Mesodermal cell (in vitro differentiated cells): Measurements from ENCODE around the gene HLA-DRB1.
"Not testable (repeated sequence)": the region's sequence is repeated elsewhere in the genome, so short reads cannot be mapped to it uniquely, and the experiment has no call there.

Experiments used
- H3K27ac ChIP-seq: 2 replicates; pipeline ENCODE4 v1.7.0; 2013; ENCODE audit warnings: mild to moderate bottlenecking, low read depth, low read length, moderate library complexity; ENCODE audit not compliant: severe bottlenecking
- H3K36me3 ChIP-seq: 2 replicates; pipeline ENCODE4 v1.7.1; 2013; ENCODE audit warnings: mild to moderate bottlenecking, low read length, moderate library complexity; ENCODE audit not compliant: control insufficient read depth, insufficient read depth
- H3K4me1 ChIP-seq: one replicate; pipeline ENCODE4 v1.7.1; 2013; ENCODE audit warnings: mild to moderate bottlenecking, low read length; ENCODE audit not compliant: insufficient read depth, control insufficient read depth, poor library complexity, severe bottlenecking
- H3K4me3 ChIP-seq: 2 replicates; pipeline ENCODE4 v1.7.0; 2013; ENCODE audit warnings: low read length, control low read depth, mild to moderate bottlenecking; ENCODE audit not compliant: insufficient read depth, poor library complexity, severe bottlenecking; ENCODE audit errors: extremely low read depth
- H3K9me3 ChIP-seq: 2 replicates; pipeline ENCODE4 v1.7.1; 2013; ENCODE audit warnings: mild to moderate bottlenecking, low read length, moderate library complexity; ENCODE audit not compliant: control insufficient read depth
- WGBS, 2 experiments: methylation state at CpG; one replicate each; pipeline ENCODE4 v1.1.5; 2013; ENCODE audit warnings: missing lambda C conversion rate in 2 of 2; ENCODE audit not compliant: insufficient coverage in 2 of 2; 5-methylcytosine and 5-hydroxymethylcytosine counted together

HLA-DRB1 gene

DNA sequence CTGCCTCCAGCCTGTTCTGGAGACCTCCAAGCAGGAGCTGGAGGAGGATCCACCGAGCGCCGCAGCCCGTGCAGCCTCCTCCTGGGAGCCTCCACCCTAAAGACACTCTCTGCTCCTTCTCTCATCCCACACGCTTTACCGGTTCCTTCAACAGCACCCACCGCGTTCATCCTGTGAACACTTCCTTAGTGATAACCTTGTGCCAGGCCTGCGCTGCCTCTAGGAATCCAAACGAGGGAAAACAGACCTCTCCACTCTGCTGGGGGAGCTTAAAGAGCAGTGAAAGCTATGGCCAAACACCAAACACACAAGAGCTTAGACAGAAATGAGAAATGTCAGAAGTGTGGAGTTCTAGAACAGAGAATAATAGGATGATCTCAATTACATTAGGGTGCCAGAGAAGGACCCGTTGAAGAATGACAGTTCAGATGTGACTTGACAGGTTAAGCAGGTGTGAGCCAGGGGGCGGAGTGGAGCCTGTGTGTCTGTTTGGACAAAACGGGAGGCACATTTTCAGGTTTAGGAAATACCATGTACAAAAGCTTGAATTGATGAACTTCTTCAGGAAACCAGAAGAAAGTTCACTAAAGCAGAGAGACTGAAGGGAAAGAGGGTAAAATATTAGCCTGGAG, 31.1 kb downstream of the HLA-DRB1 start:
- 55 to 71% methylated on average over 5 to 10 of the region's 13 CpGs for WGBS, 2 experiments
- Histone ChIP-seq H3K36me3 (no peaks in the 10 kb centered on the region), H3K27ac (no peak overlapping the region), H3K4me3 (no peak overlapping the region), H3K4me1 (no peaks in the 10 kb centered on the region), H3K9me3 (no peaks in the 10 kb centered on the region)

DNA sequence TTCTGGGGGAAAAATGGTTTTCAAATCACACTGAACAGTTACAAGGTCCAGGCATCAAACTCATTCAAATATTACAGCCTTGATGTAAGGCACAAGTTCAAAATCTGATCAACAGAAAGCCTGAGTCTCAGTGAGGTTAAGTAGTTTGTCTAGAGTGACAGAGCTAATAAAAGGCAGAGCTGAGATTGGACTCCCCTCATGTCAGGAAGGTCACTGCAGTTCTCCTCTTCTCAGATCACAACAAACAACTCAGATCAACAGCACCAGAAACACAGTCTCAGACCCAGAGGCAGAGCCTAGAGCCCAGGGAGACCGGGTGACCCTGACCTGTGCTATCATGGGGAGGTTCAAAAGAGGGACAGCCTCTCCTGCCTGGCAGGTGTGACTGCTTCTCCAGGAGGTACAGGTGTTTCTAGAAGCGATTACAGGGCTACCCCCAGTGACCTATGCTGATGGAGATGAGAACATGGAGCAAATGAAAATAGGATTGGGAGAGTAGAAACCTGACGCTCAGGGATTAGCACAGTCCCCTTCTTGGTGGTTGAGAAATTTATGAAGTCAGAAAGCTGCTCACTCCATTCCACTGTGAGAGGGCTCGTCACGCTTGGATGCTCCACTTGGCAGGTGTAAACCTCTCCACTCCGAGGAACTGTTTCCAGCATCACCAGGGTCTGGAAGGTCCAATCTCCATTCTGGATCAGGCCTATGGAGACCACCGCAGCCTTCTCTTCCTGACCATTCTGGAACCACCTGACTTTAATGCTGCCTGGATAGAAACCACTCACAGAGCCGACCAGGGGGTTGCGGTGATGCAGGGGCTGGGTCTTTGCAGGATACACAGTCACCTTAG, 35.3 kb downstream of the HLA-DRB1 start:
- 85 to 90% methylated on average over 2 to 6 of the region's 9 CpGs for WGBS, 2 experiments
- Histone ChIP-seq H3K4me3 (no peak overlapping the region), H3K9me3 (no peaks in the 10 kb centered on the region), H3K4me1 (no peaks in the 10 kb centered on the region), H3K36me3 (no peaks in the 10 kb centered on the region), H3K27ac (no peak overlapping the region)

DNA sequence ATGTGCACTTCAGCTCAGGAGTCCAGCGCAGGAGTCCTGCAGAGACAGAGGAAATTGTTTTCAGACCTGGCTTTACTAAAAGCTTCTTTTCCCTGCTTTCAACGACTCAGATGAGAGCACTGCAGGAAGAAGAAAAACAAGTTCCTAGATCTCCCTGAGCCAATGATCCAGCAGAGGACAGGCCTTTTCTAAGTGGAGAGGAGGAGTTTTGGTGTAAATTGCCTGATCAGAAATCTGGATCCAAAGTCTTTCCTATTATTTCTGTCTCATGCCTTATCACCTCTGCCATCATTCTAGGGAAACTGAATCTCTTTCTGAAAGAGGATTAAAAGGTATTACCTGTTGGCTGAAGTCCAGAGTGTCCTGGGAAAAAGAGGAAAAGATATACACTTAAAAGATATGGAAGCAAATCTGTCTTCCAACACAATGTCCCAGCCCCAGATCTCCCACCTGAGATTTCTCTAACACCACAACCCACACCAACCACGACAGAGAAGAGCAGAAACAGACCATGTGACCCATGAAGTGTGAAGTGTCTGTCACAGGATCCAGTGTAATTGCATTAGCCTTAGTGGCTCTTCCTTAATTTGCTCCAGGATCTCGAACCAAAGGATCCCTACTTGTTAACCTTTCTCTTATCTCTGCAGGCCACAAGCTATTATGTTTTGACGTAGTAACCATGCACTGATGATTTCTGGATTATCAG, 36.5 kb downstream of the HLA-DRB1 start:
- no peaks in the 10 kb centered on the region for H3K4me1 ChIP-seq
- 45 to 58% methylated on average over 2 to 3 of the region's 5 CpGs for WGBS, 2 experiments
- H3K36me3 ChIP-seq: no peaks in the 10 kb centered on the region
- no peak overlapping the region for H3K4me3 ChIP-seq
- no peak overlapping the region for H3K27ac ChIP-seq
- no peaks in the 10 kb centered on the region for H3K9me3 ChIP-seq

DNA sequence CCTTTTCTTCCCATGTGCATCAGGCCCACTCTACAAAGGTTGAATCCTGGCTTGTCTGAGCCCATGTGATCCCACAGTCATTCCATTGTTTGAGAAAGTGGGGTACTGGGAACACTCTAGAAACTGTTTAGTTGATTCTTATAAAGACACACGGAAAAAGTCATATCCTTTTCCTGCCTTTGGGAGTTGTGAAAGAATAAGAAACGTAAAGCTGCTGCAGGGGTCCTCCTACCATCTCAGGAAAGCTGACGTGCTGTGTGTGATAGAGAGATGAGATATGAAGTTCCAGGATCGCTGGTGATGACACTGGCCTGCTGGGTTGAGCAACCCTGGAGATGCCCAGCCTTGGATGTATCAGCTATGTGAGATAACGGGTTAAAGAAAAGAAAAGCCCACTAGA, 38.2 kb downstream of the HLA-DRB1 start:
- WGBS, 2 experiments: 67 to 83% methylated on average over 1 to 4 of the region's 5 CpGs
- Histone ChIP-seq H3K4me1 (no peaks in the 10 kb centered on the region), H3K27ac (no peak overlapping the region), H3K4me3 (no peak overlapping the region), H3K9me3 (no peaks in the 10 kb centered on the region), H3K36me3 (no peaks in the 10 kb centered on the region)

DNA sequence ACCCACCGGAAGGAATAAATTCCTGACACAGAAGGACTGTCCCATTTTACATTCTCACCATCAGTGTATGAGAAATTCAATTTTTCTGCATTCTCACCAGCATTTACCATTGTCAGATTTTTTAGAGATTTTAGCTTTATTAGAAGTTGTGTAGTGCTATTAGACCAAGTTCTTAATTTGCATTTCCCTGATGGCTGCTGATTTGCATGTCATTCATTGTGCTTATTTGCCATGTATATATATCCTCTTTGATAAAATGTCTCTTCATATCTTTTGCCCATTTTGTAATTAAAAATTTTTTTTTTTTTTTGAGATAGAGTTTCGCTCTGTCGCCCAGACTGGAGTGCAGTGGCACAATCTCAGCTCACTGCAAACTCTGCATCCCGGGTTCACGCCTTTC, 49.8 kb downstream of the HLA-DRB1 start:
- no peak overlapping the region for H3K27ac ChIP-seq
- H3K9me3 ChIP-seq: no peaks in the 10 kb centered on the region
- H3K36me3 ChIP-seq: no peaks in the 10 kb centered on the region
- no peak overlapping the region for H3K4me3 ChIP-seq
- WGBS, 2 experiments: 100% methylated on average over 1 to 2 of the region's 5 CpGs
- no peaks in the 10 kb centered on the region for H3K4me1 ChIP-seq

DNA sequence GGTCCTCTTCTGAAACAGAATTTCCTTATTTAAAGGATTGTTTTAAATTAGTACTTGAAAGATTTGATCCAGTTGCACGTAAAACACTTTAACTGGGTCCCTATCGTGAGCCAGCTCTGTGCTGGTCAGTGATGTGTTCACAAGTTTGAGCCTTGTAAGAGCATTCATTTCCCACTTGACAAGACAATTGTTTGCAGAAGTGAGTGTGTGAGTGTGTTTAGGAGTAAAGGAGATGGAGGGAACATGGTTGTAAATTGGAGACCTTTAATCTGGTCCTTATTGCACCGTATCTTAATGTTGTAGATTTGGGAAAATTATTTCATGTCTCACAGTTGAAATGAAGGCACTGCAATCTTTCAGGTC, 59.2 kb downstream of the HLA-DRB1 start:
- H3K4me1 ChIP-seq, H3K9me3 ChIP-seq, H3K36me3 ChIP-seq, H3K27ac ChIP-seq, H3K4me3 ChIP-seq: not testable (repeated sequence)
- WGBS, 2 experiments: 28 to 43% methylated on average over 2 to 3 of the region's 3 CpGs

DNA sequence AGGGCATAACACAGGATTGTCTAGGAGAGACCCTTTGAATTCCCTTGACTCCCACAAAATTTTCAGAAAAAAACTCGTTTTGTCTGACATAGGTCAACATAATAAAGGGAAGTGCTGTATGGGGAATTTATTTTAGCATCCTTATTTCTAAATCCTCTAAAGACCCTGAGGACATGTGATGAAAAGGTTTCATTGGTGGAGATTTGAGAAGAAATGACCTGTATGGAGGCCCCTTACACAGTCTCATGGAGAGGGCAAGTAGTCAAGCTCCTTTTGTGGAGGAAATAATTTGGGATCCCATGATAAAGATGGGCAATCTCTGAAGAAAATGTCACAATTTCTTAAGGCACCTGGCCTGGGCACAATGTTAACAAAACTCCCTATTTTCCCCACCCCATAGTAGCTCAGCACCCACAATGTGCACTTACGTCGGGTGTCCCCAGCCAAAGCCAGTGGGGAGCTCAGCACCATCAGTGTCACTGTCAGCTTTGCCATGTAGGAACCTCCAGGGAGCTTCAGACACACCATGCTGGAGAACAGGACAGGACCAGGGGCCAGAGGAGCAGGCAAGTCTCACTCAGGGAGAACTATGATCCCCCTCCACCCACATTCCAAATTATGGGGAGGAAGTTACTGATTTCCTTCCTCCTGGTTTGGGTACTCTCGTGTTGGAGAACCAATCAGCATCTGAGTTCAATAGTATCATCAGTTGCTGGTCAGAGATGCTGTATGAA, 59.8 kb downstream of the HLA-DRB1 start, which contains the start of gene HLA-DRB5:
Gene HLA-DRB5 (minus strand): TSS at position 591 of the 734 bp plus-strand sequence. CDS start 63 bp downstream, at position 528.
- 79% methylated on average over 2 of the region's 4 CpGs; no CpG with 5 or more reads in 1 of the 2 experiments for WGBS, 2 experiments
- Histone ChIP-seq H3K4me1 (no peaks in the 10 kb centered on the region), H3K27ac (no peak within 1 kb of the TSS), H3K4me3 (no peak within 1 kb of the TSS), H3K36me3 (no peaks in the 10 kb centered on the region), H3K9me3 (no peaks in the 10 kb centered on the region)
